Measurements from ENCODE around the gene BMAL1. TPM values are rescaled to one million over a fixed set of nuclear protein-coding genes. Genes with fewer than 3 reads are reported as not detected.

The BMAL1 gene
- total and polyA plus RNA-seq, 2 of the 8 experiments (the other 6 are each of a cell fraction or from before 2014, with no cell fraction given), result 6.8 to 6.9 TPM

DNA sequence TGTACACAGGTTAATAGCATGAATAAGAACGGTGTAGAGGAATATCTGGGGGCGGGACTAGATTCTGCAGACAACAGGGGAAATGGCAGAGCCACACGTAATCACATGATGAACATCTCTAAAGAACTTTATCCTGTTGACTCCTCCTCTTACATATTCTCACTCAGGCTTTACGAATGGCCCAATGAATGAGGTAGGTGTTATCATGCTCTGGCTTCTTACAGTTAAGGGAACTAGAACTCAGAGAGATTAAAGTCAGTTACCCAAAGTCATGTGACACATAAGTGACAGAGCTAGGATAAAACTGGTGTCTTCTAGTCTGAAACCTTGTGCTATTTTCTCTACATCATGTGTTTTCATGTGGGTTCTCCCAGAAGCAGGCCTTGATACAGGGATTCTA, 49.0 kb upstream of the BMAL1 start (continued):
- no peak for TF ChIP-seq CTBP2 (IDR thresholded peaks at IDR 0.05; ENCODE audit: borderline replicate concordance, insufficient read depth, insufficient read length, low read length)

Data from H1 (cell line).